Measurements from ENCODE around the gene MOB4.

Gene MOB4

DNA sequence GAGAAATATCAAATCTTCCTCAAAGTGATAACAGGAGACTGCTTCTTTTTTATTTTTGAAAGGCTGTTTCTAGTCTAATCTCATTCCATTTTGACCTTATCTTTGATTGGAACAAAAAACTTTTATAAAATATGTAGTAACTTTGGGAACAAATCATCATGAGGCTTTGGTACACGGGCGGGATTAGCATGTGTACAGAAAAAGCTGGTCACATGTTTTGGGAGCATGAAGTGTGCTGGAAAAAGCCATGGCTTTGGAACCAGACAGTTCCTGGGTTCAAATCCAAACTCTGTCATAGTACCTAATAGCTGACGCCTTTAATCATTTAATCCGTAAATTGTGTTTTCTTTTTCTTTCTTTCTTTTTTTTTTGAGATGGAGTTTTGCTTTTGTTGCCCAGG lies 81.3 kb downstream of the MOB4 start:
- DNase-seq = no peak

DNA sequence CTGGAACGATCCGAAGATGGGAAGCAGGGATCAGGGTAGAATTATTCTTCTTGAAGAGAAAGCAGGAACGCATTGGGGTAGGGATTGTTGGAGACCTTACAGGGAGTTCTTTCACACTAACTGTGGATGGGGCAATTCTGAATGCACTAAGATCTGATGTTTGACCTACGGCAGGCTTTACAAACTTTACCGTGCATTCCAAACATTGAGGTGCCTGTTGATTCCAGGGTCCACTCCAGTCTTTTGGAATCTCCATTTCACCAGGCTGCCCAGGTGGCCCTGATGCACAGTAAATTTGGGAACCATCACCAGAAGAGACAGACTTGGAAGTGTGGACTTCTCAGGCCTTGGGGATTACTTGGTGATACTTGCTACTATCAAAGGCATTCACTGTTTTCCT lies 82.6 kb downstream of the MOB4 start:
- DNase-seq = no peak

DNA sequence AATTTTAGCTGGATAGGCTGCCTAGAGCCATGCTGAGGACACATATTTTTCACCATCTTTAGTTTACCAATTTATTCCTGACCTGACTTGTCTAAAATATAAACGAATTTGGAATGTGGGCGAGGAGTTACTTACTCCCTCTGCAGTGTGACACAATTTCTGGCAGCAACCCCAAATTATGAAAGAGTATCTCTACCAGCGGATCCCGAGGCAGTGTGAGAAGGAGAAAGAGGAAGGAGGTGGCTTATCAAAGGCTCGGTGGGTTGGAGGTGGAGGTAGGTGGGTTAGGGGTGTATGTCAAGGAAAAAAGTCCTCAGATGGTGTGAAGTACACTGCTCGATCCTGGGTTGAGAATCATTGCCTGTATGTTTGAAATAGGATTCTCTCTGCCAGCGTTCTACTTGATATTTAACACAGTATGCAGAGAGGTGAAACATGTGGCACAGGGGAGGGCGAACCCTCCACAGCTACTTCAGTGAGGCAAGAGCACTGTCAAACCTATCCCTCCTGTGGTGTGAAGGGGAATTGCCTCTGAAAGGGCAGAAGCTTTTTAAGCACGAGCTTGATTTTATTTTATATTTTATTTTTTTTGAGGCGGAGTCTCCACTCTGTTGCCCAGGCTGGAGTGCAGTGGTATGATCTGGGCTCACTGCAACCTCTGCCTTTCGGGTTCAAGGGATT lies 83.6 kb downstream of the MOB4 start:
- no peak for DNase-seq

DNA sequence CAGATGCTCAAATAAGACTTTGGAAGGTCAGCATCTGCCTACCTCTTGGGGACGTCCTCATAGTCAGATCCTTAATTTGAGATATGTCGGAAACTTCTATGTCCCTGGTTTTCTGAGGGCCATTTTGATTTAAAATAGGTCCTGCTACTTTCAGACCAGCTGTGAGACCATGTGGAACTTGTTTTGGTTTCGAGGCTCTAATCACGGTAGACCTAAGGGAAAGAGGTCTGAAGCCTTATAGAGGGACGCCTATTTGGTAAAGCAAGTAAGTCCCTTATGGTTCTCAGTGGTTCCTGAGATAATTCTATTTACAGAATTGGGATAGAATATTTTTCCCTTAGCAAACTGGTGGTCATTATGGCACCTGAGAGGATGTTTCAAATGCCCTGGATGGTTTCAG lies 84.4 kb downstream of the MOB4 start:
- DNase-seq = no peak

DNA sequence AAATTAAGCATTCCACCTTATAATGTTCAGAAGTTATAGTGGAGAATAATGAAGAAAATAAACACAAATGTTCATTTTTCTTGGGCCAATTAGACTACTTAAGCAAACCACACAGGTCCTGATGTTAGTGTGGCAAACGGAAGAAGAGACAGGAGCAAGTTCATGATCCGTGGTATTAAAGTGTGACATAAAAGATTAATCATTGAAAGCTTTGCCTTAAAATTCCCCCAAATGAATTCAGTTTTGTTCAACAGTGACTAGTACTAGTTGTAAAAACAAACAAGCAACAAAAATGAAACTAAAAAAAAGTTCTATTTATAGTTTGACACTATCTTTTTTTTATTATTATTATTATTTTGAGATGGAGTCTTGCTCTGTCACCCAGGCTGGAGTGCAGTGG lies 85.9 kb downstream of the MOB4 start:
- no peak for DNase-seq

Data from eye (tissue), 1 donor.